Measurements from ENCODE around the gene CHRNA7.

The CHRNA7 gene

GRCh38 chr15:32029862-32030781, at the start of gene CHRNA7:
Gene CHRNA7, plus strand, starts transcription at chr15:32030515. Its CDS starts 80 bp downstream, at chr15:32030595.
- DNase-seq = peak; percentile 73

- DNase-seq = no peak
Observed at GRCh38 chr15:31985607-31986006, 44.7 kb upstream of the CHRNA7 start.

- no peak for DNase-seq
Observed at GRCh38 chr15:31993062-31993461, 37.3 kb upstream of the CHRNA7 start.

- DNase-seq = no peak
Observed at GRCh38 chr15:31997711-31998110, 32.6 kb upstream of the CHRNA7 start.

- DNase-seq = no peak
Observed at GRCh38 chr15:32003558-32003957, 26.8 kb upstream of the CHRNA7 start.

- no peak for DNase-seq
Observed at GRCh38 chr15:32004249-32004648, 26.1 kb upstream of the CHRNA7 start.

- DNase-seq = no peak
Observed at GRCh38 chr15:32007355-32007960, 22.9 kb upstream of the CHRNA7 start.

GRCh38 chr15:32014953-32015352, 15.4 kb upstream of the CHRNA7 start:
- DNase-seq = no peak

- DNase-seq = no peak
Observed at GRCh38 chr15:32020156-32020555, 10.2 kb upstream of the CHRNA7 start.

- no peak for DNase-seq
Observed at GRCh38 chr15:32028921-32029320, 1.4 kb upstream of the CHRNA7 start.

GRCh38 chr15:32029409-32029861, 880 bp upstream of the CHRNA7 start:
- peak; percentile 33 for DNase-seq

- no peak for DNase-seq
Observed at GRCh38 chr15:32030795-32031194, 480 bp downstream of the CHRNA7 start.

GRCh38 chr15:32033186-32033890, 3.0 kb downstream of the CHRNA7 start:
- DNase-seq = no peak

- no peak for DNase-seq
Observed at GRCh38 chr15:32034106-32034505, 3.8 kb downstream of the CHRNA7 start.

- DNase-seq = no peak
Observed at GRCh38 chr15:32035285-32035684, 5.0 kb downstream of the CHRNA7 start.

- no peak for DNase-seq
Observed at GRCh38 chr15:32036971-32037370, 6.7 kb downstream of the CHRNA7 start.

- DNase-seq = no peak
Observed at GRCh38 chr15:32041294-32041693, 11.0 kb downstream of the CHRNA7 start.

- DNase-seq = peak; percentile 14
Observed at GRCh38 chr15:32042269-32042972, 12.1 kb downstream of the CHRNA7 start.

GRCh38 chr15:32053719-32054118, 23.4 kb downstream of the CHRNA7 start:
- no peak for DNase-seq

- no peak for DNase-seq
Observed at GRCh38 chr15:32057876-32058425, 27.6 kb downstream of the CHRNA7 start.

- DNase-seq = no peak
Observed at GRCh38 chr15:32060706-32061105, 30.4 kb downstream of the CHRNA7 start.

GRCh38 chr15:32067115-32067514, 36.8 kb downstream of the CHRNA7 start:
- no peak for DNase-seq
